Psoas muscle (tissue), 8 donors: ENCODE results near the gene ST6GALNAC5. TPM values are rescaled to one million over a fixed set of nuclear protein-coding genes. Genes with fewer than 3 reads are reported as not detected.
"Not testable (repeated sequence)": the region's sequence is repeated elsewhere in the genome, so short reads cannot be mapped to it uniquely, and the experiment has no call there.

Experiments used
- ATAC-seq, 4 donors: fragments of 200-7000 bp; cut with Tn5 transposase; one replicate each; pipeline ENCODE4 v1.9.1; 2020; ENCODE audit warnings: moderate library complexity in 3 of 4, mild to moderate bottlenecking in 2 of 4
- DNase-seq, 2 donors: peaks; one replicate each; pipeline ENCODE4 v3.0.0-alpha.2; 2020
- H3K27ac ChIP-seq: fragments of 200-600 bp; one replicate; pipeline ENCODE4 v1.8.0; 2022
- H3K27me3 ChIP-seq, 3 donors: fragments of 200-600 bp in 1 of 3; one replicate each; pipeline versions ENCODE4 v1.6.1 to v1.8.0; 2013 to 2022; ENCODE audit warnings: low read length in 2 of 3, mild to moderate bottlenecking in 2 of 3, moderate library complexity in 1 of 3; ENCODE audit not compliant: insufficient read depth in 3 of 3
- H3K36me3 ChIP-seq, 2 donors: fragments of 200-600 bp in 1 of 2; one replicate each; pipeline versions ENCODE4 v1.6.1 to v1.8.0; 2013 to 2022; ENCODE audit warnings: low read depth in 1 of 2, mild to moderate bottlenecking in 1 of 2, moderate library complexity in 1 of 2; ENCODE audit not compliant: insufficient read depth in 1 of 2
- H3K4me1 ChIP-seq: fragments of 200-600 bp; one replicate; pipeline ENCODE4 v1.8.0; 2022
- H3K4me3 ChIP-seq: fragments of 200-600 bp; one replicate; pipeline ENCODE4 v1.8.0; 2022; ENCODE audit warnings: mild to moderate bottlenecking
- H3K9me3 ChIP-seq: fragments of 200-600 bp; one replicate; pipeline ENCODE4 v1.8.0; 2022
- WGBS, 3 donors: extraction: QIAGEN DNeasy Blood & Tissue Kit; methylation state at CpG; one replicate each; pipeline versions ENCODE4 v1.1.6 to v1.1.7; 2013; 5-methylcytosine and 5-hydroxymethylcytosine counted together
- intact Hi-C, 2 donors: fragments of 100-400 bp; cut with DNase I; formaldehyde crosslinking; loops; one replicate each; pipeline versions ENCODE4 v1.11.0 to v1.14.2; 2022
- long read RNA-seq, 2 donors: library from polyadenylated mRNA; unstranded; transcript quantifications; one replicate each; pipeline ENCODE4 v2.0.0, GENCODE V29; 2021
- polyA plus RNA-seq, 3 donors: library from polyadenylated mRNA; stranded (reverse); fragments of 200-250 nt; gene quantifications; one replicate each; pipeline ENCODE4 v1.2.3, GENCODE V29; 2013
- total RNA-seq, 4 donors: library from RNA; stranded (reverse); fragmentation: NEBNext Ultra II Directional in 2 of 4; extraction: Animal tissue kit (Norgen Biotek cat#: 25700) in 2 of 4; gene quantifications; one replicate each; pipeline versions ENCODE4 v1.2.1 to v1.2.4, GENCODE V29; 2021 to 2023
- TF ChIP-seq, protein P1 (sequence below): fragments of 200-600 bp; IDR thresholded peaks from one replicate; pipeline ENCODE4 v1.8.0; 2022; ENCODE audit warnings: antibody characterized with exemption
- donor health status: healthy with polysubstance abuse.
- donor health status: DM: no; HTN: no; CAD: no; lungs with moderate emphysema.
- donor health status: Bipolar disorder and iron deficiency.
- donor health status: healthy.
- donor health status: DM: yes; HTN: yes; CAD: no.
- donor health status: DM: no; HTN: no; CAD: no.
- donor health status: DM: no; HTN: no; CAD: no.
- donor health status: DM: yes; HTN: yes; CAD: no.

The ST6GALNAC5 gene
- total RNA-seq (under 1 TPM in 2 of 4 donors, not detected in 2; 0.07 to 0.66 TPM), polyA plus RNA-seq (under 1 TPM; 0.05 to 0.07 (median 0.06) TPM)
- long read RNA-seq, donor 1, result 0 reads
- long read RNA-seq, donor 2, partial matches to known transcripts, result 0 of 1 reads
- long read RNA-seq, donor 2, other reads (novel, unspliced or antisense), result 0 of 1 reads

GRCh38 chr1:76867342-76868130 is at the start of gene ST6GALNAC5:
ST6GALNAC5 (plus strand) TSS chr1:76867480.
- Histone ChIP-seq H3K27me3 (peaks cover 0 to 65% (median 9%) of the 10 kb centered on the region in 3 donors), H3K36me3 (no peaks in the 10 kb centered on the region), H3K4me1 (peaks cover 9% of the 10 kb centered on the region), H3K9me3 (no peaks in the 10 kb centered on the region), H3K4me3 (peak within 1 kb of the TSS; percentile 54), H3K27ac (no peak within 1 kb of the TSS)
- WGBS, 3 donors, result 1% methylated on average over 46 to 50 of the region's 50 CpGs
- TF ChIP-seq, protein P1, sequence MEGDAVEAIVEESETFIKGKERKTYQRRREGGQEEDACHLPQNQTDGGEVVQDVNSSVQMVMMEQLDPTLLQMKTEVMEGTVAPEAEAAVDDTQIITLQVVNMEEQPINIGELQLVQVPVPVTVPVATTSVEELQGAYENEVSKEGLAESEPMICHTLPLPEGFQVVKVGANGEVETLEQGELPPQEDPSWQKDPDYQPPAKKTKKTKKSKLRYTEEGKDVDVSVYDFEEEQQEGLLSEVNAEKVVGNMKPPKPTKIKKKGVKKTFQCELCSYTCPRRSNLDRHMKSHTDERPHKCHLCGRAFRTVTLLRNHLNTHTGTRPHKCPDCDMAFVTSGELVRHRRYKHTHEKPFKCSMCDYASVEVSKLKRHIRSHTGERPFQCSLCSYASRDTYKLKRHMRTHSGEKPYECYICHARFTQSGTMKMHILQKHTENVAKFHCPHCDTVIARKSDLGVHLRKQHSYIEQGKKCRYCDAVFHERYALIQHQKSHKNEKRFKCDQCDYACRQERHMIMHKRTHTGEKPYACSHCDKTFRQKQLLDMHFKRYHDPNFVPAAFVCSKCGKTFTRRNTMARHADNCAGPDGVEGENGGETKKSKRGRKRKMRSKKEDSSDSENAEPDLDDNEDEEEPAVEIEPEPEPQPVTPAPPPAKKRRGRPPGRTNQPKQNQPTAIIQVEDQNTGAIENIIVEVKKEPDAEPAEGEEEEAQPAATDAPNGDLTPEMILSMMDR, result no peak
- DNase-seq (peak in 1 of 2 donors; percentile 48), ATAC-seq (no peak)
- intact Hi-C loops, result no loop called here

DNA sequence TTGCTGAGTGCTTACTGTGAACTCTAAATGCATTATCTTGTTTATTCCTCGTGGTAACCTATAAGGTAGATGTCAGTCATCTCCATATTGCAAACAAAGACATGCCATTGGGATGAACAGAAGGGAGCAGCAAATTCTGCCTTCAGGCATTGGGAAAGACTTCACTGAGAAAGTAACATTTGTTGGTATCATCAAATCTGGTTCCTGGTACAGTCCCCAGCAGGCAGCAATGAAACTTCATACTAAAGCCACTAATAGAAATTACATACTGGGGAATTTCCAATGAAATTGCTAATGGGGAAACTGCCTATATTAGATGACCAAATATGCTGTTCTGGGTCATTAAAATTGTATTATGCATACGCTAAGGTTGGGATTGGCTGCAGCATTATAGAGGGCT is 47.3 kb upstream of the ST6GALNAC5 start:
- 76 to 83% (median 78%) methylated on average over 2 of the region's 2 CpGs for WGBS, 3 donors
- Histone ChIP-seq H3K36me3 (no peaks in the 10 kb centered on the region), H3K4me3 (no peak overlapping the region), H3K4me1 (no peaks in the 10 kb centered on the region), H3K27ac (no peak overlapping the region), H3K27me3 (peaks cover 0 to 4% (median 0%) of the 10 kb centered on the region in 3 donors), H3K9me3 (no peaks in the 10 kb centered on the region)
- intact Hi-C loops, result no loop called here
- TF ChIP-seq, protein P1, result no peak
- DNase-seq (no peak), ATAC-seq (no peak)

DNA sequence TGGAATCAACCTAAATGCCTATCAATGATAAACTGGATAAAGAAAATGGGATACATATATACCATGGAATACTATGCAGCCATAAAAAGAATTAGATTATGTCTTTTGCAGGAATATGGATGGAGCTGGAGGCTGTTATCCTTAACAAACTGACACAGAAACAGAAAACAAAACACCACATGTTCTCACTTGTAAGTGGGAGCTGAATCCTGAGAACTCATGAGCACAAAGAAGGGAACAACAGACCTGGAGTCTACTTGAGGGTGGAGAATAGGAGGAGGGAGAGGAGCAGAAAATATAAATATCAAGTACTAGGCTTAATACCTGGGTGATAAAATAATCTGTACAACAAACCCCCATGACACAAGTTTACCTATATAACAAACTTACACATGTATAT is 44.3 kb upstream of the ST6GALNAC5 start:
- H3K9me3 ChIP-seq, intact Hi-C loops: not testable (repeated sequence)

GRCh38 chr1:76824106-76824505 is 43.2 kb upstream of the ST6GALNAC5 start:
- intact Hi-C loops, result no loop called here

More for the DNA sequence above, 44.3 kb upstream of the ST6GALNAC5 start:
- H3K4me1 ChIP-seq, ATAC-seq, H3K27me3 ChIP-seq, H3K36me3 ChIP-seq, H3K4me3 ChIP-seq, DNase-seq, H3K27ac ChIP-seq: not testable (repeated sequence)

More at GRCh38 chr1:76824106-76824505, 43.2 kb upstream of the ST6GALNAC5 start:
- TF ChIP-seq, protein P1, result no peak
- no peaks in the 10 kb centered on the region for H3K27me3 ChIP-seq
- no peak for DNase-seq
- no peaks in the 10 kb centered on the region for H3K9me3 ChIP-seq
- no peak overlapping the region for H3K4me3 ChIP-seq
- H3K27ac ChIP-seq, result no peak overlapping the region
- H3K4me1 ChIP-seq, result no peaks in the 10 kb centered on the region
- H3K36me3 ChIP-seq, result no peaks in the 10 kb centered on the region
- no peak for ATAC-seq
